ENCODE data around the gene PBRM1. TPM values are rescaled to one million over a fixed set of nuclear protein-coding genes. Genes with fewer than 3 reads are reported as not detected.

The PBRM1 gene
- total and polyA plus RNA-seq, 2 experiments from 2014 or later = 50.9 to 77.4 TPM

DNA sequence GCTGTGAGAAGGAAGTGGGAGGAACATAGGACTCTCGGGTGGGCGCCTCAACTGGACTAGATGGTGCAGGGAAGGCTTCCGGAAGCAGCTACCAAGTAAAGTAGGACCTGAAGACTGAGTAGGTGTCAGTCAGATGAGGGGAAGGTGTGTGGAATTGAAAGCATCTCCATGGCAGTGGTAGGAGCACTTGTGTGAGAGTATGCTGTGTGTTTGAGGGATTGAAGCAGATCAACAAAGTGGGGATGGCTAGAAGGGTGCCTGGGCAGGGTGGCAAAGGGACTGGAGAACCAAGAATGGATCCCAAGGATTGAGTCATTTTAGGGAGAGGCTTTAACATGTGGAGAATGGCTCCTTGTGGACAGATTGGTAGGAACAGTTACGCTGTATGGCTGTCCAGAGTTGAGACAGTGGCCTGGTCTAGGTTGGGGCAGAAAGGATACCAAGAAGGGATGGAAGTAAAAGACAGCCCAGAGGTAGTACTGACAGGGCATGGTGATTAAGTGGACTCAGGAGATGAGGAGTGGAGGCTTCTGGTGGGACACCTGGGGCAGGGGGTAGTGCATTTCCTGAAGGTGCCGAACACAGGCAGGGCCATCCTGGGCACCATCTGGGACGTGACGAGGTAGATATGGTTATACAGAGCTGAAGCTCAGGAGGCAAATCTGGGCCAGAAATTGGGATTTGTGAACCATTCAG lies 147.8 kb downstream of the PBRM1 start:
- Histone ChIP-seq H3K27me3 (no peaks in the 10 kb centered on the region), H3K4me2 (peak overlapping the region; percentile 94), H3K9me2 (replicated peaks; ENCODE audit: insufficient read depth) (no peaks in the 10 kb centered on the region), H3K4me1 (ENCODE audit: insufficient read depth) (peaks cover 31% of the 10 kb centered on the region), H3K4me3 (peak overlapping the region; percentile 44), H3K27ac (peak overlapping the region; percentile 85), H4K20me1 (ENCODE audit: insufficient read depth, poor library complexity, severe bottlenecking) (peaks cover 22% of the 10 kb centered on the region), H3K36me3 (replicated peaks; ENCODE audit: insufficient read depth, low read depth) (no peaks in the 10 kb centered on the region), H2AFZ (no peak overlapping the region), H3K79me2 (peaks cover 72% of the 10 kb centered on the region), H3K9me3 (ENCODE audit: low read depth) (no peaks in the 10 kb centered on the region)
- 80% methylated on average over 7 of the region's 7 CpGs for WGBS (ENCODE audit: low lambda C conversion rate, missing lambda C conversion rate)
- no peak for TF ChIP-seq EZH2 (IDR thresholded peaks at IDR 0.05; ENCODE audit: borderline replicate concordance)
- no peak for TF ChIP-seq EZH2phosphoT487 (IDR thresholded peaks at IDR 0.05; ENCODE audit: low read depth, severe bottlenecking, unreplicated experiment)
- TF ChIP-seq CTCF (IDR thresholded peaks at IDR 0.05; ENCODE audit: poor library complexity) = no peak
- DNase-seq (ENCODE audit: low spot score) = no peak

- Histone ChIP-seq H3K9me3 (ENCODE audit: low read depth) (no peaks in the 10 kb centered on the region), H2AFZ (peak overlapping the region; percentile 42), H3K4me2 (peak overlapping the region; percentile 94), H3K4me3 (peak overlapping the region; percentile 44), H3K4me1 (ENCODE audit: insufficient read depth) (peaks cover 37% of the 10 kb centered on the region), H3K79me2 (peaks cover 75% of the 10 kb centered on the region), H3K9me2 (replicated peaks; ENCODE audit: insufficient read depth) (no peaks in the 10 kb centered on the region), H3K27me3 (no peaks in the 10 kb centered on the region), H3K36me3 (replicated peaks; ENCODE audit: insufficient read depth, low read depth) (no peaks in the 10 kb centered on the region), H4K20me1 (ENCODE audit: insufficient read depth, poor library complexity, severe bottlenecking) (peaks cover 22% of the 10 kb centered on the region), H3K27ac (peak overlapping the region; percentile 85)
- TF ChIP-seq EZH2 (IDR thresholded peaks at IDR 0.05; ENCODE audit: borderline replicate concordance) (no peak), EZH2phosphoT487 (IDR thresholded peaks at IDR 0.05; ENCODE audit: low read depth, severe bottlenecking, unreplicated experiment) (no peak), CTCF (IDR thresholded peaks at IDR 0.05; ENCODE audit: poor library complexity) (no peak)
- no peak for DNase-seq (ENCODE audit: low spot score)
- WGBS (ENCODE audit: low lambda C conversion rate, missing lambda C conversion rate) = 9% methylated on average over 6 of the region's 6 CpGs
These were observed 148.5 kb downstream of the PBRM1 start for GRCh38 chr3:52537165-52537620.

DNA sequence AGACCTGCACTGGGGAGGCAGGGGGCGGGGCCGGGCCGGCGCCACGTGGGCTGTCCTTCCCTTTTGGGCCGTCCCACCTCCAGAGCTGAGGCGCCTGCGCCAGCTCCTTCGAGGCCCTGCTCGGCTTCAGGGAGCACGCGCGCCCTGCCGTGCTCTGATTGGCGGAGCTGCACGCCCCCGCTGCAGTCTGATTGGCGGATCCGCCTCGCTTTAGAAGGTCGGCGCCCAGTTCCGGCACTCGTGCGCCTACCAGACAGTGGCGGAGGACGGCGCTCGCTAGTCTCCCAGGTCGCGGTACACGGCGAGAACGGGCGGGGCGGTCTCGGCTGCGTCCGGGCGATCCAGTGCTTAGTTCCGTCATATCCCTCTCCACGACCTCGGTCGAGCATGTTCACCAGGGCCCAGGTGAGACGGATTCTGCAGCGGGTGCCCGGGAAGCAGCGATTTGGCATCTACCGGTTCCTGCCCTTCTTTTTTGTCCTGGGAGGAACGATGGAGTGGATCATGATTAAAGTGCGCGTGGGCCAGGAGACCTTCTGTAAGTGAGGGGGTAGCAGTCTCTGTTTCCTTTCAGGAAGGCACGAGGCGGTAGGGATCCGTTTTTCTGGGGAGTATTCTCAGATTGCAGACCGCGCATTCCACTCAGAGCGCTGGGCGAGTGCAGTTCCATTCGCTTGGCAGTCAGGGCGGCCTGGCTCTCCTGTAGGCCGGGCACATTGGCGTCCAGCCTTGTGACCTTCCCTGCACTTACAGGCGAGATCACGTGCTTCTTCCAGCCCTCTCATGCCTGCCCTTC lies 149.1 kb downstream of the PBRM1 start, which contains the start of gene UQCC5:
Gene UQCC5 (plus strand): TSS at position 237 of the 796 bp plus-strand sequence. CDS start 151 bp downstream, at position 388.
- peak; percentile 99 for DNase-seq (ENCODE audit: low spot score)
- no peaks in the 10 kb centered on the region for H3K36me3 ChIP-seq (replicated peaks; ENCODE audit: insufficient read depth, low read depth)
- peaks cover 22% of the 10 kb centered on the region for H4K20me1 ChIP-seq (ENCODE audit: insufficient read depth, poor library complexity, severe bottlenecking)
- H3K27ac ChIP-seq = peak within 1 kb of the TSS; percentile 85
- peak within 1 kb of the TSS; percentile 94 for H3K4me2 ChIP-seq
- peak within 1 kb of the TSS; percentile 44 for H3K4me3 ChIP-seq
- peaks cover 43% of the 10 kb centered on the region for H3K4me1 ChIP-seq (ENCODE audit: insufficient read depth)
- no peaks in the 10 kb centered on the region for H3K27me3 ChIP-seq
- H3K9me2 ChIP-seq (replicated peaks; ENCODE audit: insufficient read depth) = no peaks in the 10 kb centered on the region
- H3K79me2 ChIP-seq = peaks cover 75% of the 10 kb centered on the region
- WGBS (ENCODE audit: low lambda C conversion rate, missing lambda C conversion rate) = 2% methylated on average over 61 of the region's 65 CpGs
- TF ChIP-seq CTCF (IDR thresholded peaks at IDR 0.05; ENCODE audit: poor library complexity) = peak; percentile 11
- TF ChIP-seq EZH2 (IDR thresholded peaks at IDR 0.05; ENCODE audit: borderline replicate concordance) = no peak
- H3K9me3 ChIP-seq (ENCODE audit: low read depth) = no peaks in the 10 kb centered on the region
- peak within 1 kb of the TSS; percentile 42 for H2AFZ ChIP-seq
